CD14-positive monocyte (primary cell): ENCODE data around the gene DRGX. TPM values are rescaled to one million over a fixed set of nuclear protein-coding genes. Genes with fewer than 3 reads are reported as not detected.

Experiments
- DNase-seq, 3 donors: peaks; one replicate each; pipeline ENCODE4 v3.0.0-alpha.2; 2011 to 2022
- H2AFZ ChIP-seq: 2 replicates; pipeline ENCODE4 v1.6.0; 2012; ENCODE audit warnings: mild to moderate bottlenecking, low read depth, low read length, inconsistent platforms; ENCODE audit not compliant: insufficient read depth, poor library complexity, severe bottlenecking
- H3K27ac ChIP-seq, 2 donors: 1 replicate in 1 of 2; 2 replicates in 1 of 2; pipeline ENCODE4 v1.5.1; 2012 to 2013; ENCODE audit warnings: low read length in 2 of 2, control low read depth in 1 of 2, inconsistent platforms in 1 of 2, low read depth in 1 of 2, mild to moderate bottlenecking in 1 of 2
- H3K27me3 ChIP-seq, 2 donors: one replicate each; pipeline versions ENCODE4 v1.6.0 to v1.6.1; 2011 to 2013; ENCODE audit warnings: low read length in 2 of 2; ENCODE audit not compliant: control insufficient read depth in 2 of 2, insufficient read depth in 2 of 2
- H3K36me3 ChIP-seq, 2 donors: replicated peaks in 1 of 2; 1 replicate in 1 of 2; 2 replicates in 1 of 2; pipeline versions ENCODE4 v1.5.1 to v1.6.1; 2012 to 2013; ENCODE audit warnings: low read length in 2 of 2, control low read depth in 1 of 2, inconsistent platforms in 1 of 2, mild to moderate bottlenecking in 1 of 2; ENCODE audit not compliant: insufficient read depth in 2 of 2, control insufficient read depth in 1 of 2
- H3K4me1 ChIP-seq, 2 donors: 1 replicate in 1 of 2; 2 replicates in 1 of 2; pipeline versions ENCODE4 v1.5.1 to v1.6.1; 2012 to 2013; ENCODE audit warnings: low read length in 2 of 2, control low read depth in 1 of 2, inconsistent platforms in 1 of 2, mild to moderate bottlenecking in 1 of 2, moderate library complexity in 1 of 2; ENCODE audit not compliant: insufficient read depth in 2 of 2, control insufficient read depth in 1 of 2
- H3K4me2 ChIP-seq: replicated peaks from 2 replicates; pipeline ENCODE3; 2012; ENCODE audit warnings: low read length, moderate library complexity, mild to moderate bottlenecking; ENCODE audit not compliant: poor library complexity, severe bottlenecking; ENCODE audit errors: extremely low read depth
- H3K4me3 ChIP-seq, 3 experiments: fragments of 200-600 bp in 1 of 3; sonication (generic) in 1 of 3; replicated peaks in 1 of 3; 1 replicate in 2 of 3; 2 replicates in 1 of 3; pipeline ENCODE4 v1.5.1; 2011 to 2013; ENCODE audit warnings: low read length in 3 of 3, mild to moderate bottlenecking in 3 of 3, control low read depth in 2 of 3, low read depth in 2 of 3, inconsistent platforms in 1 of 3, moderate library complexity in 1 of 3
- H3K79me2 ChIP-seq: 2 replicates; pipeline ENCODE4 v1.6.0; 2012; ENCODE audit warnings: mild to moderate bottlenecking, control low read depth, inconsistent platforms, low read length, moderate library complexity; ENCODE audit not compliant: insufficient read depth
- H3K9ac ChIP-seq: 2 replicates; pipeline ENCODE4 v1.6.0; 2017; ENCODE audit warnings: low read length, mild to moderate bottlenecking; ENCODE audit not compliant: insufficient read depth, poor library complexity, severe bottlenecking
- H3K9me3 ChIP-seq, 2 donors: replicated peaks in 1 of 2; 1 replicate in 1 of 2; 2 replicates in 1 of 2; pipeline versions ENCODE4 v1.5.1 to v1.6.1; 2012 to 2013; ENCODE audit warnings: low read length in 2 of 2, control low read depth in 1 of 2; ENCODE audit not compliant: control insufficient read depth in 1 of 2, insufficient read depth in 1 of 2
- H4K20me1 ChIP-seq: 2 replicates; pipeline ENCODE4 v1.6.0; 2012; ENCODE audit warnings: mild to moderate bottlenecking, low read length, control low read depth, moderate library complexity; ENCODE audit not compliant: insufficient read depth
- H3K27ac Mint-ChIP-seq, 7 donors: one replicate each; pipeline ENCODE4 v1.8.0; 2020; ENCODE audit warnings: mild to moderate bottlenecking in 7 of 7, mixed read lengths in 7 of 7, moderate library complexity in 6 of 7, inconsistent platforms in 2 of 7
- H3K27me3 Mint-ChIP-seq, 3 donors: one replicate each; pipeline ENCODE4 v1.8.0; 2021 to 2022; ENCODE audit warnings: low read depth in 3 of 3, mild to moderate bottlenecking in 3 of 3, mixed read lengths in 3 of 3, moderate library complexity in 3 of 3, inconsistent platforms in 1 of 3
- H3K36me3 Mint-ChIP-seq, 2 donors: one replicate each; pipeline ENCODE4 v1.8.0; 2020; ENCODE audit warnings: mixed read lengths in 2 of 2, inconsistent platforms in 1 of 2, mild to moderate bottlenecking in 1 of 2
- H3K4me1 Mint-ChIP-seq: one replicate; pipeline ENCODE4 v1.8.0; 2020; ENCODE audit warnings: mild to moderate bottlenecking, mixed read lengths
- H3K4me3 Mint-ChIP-seq, 2 donors: one replicate each; pipeline ENCODE4 v1.8.0; 2020; ENCODE audit warnings: mild to moderate bottlenecking in 2 of 2, mixed read lengths in 2 of 2, moderate library complexity in 1 of 2
- H3K9me3 Mint-ChIP-seq, 7 donors: one replicate each; pipeline ENCODE4 v1.8.0; 2020 to 2022; ENCODE audit warnings: mixed read lengths in 7 of 7, mild to moderate bottlenecking in 6 of 7, moderate library complexity in 6 of 7, inconsistent platforms in 2 of 7
- CTCF ChIP-seq: fragments of 200-600 bp; IDR thresholded peaks from one replicate; pipeline ENCODE4 v1.8.0; 2022; ENCODE audit warnings: antibody characterized with exemption, mild to moderate bottlenecking
- WGBS: methylation state at CpG from one replicate; pipeline ENCODE4 v1.1.5; 2013; ENCODE audit warnings: missing lambda C conversion rate; ENCODE audit not compliant: insufficient coverage; 5-methylcytosine and 5-hydroxymethylcytosine counted together
- intact Hi-C, 2 donors: fragments of 100-400 bp; cut with micrococcal nuclease; formaldehyde crosslinking; loops; one replicate each; pipeline versions ENCODE4 v1.15.0 to v1.15.1; 2023
- polyA plus RNA-seq, 3 donors: library from polyadenylated mRNA; depleted of rRNA in 1 of 3; unstranded in 2 of 3; stranded (reverse) in 1 of 3; fragments of 300-500 nt in 2 of 3; fragments of >200 nt in 1 of 3; fragmentation: Illumina TruSeq in 2 of 3; gene quantifications; 1 replicate in 2 of 3; 2 replicates in 1 of 3; pipeline ENCODE4 v1.2.3, GENCODE V29; 2012 to 2021

DRGX gene
- polyA plus RNA-seq, 3 donors, result not detected

GRCh38 chr10:49322371-49323170 is 73.3 kb downstream of the DRGX start:
- no peaks in the 10 kb centered on the region for H3K36me3 ChIP-seq
- no peak overlapping the region for H3K4me3 ChIP-seq
- Mint-ChIP-seq H3K9me3 (peaks cover 0 to 2% (median 0%) of the 10 kb centered on the region in 7 donors), H3K36me3 (no peaks in the 10 kb centered on the region), H3K27me3 (peaks cover 2 to 12% (median 4%) of the 10 kb centered on the region in 3 donors), H3K4me1 (peaks cover 50% of the 10 kb centered on the region), H3K4me3 (no peak overlapping the region), H3K27ac (peak overlapping the region in 1 of 7 donors; percentile 16)
- intact Hi-C loops, result loop anchor here (5.0 kb wide), 2 partner anchors 45 to 70 kb away; no protein-coding TSS in a partner anchor
- WGBS, result 96% methylated on average over 23 of the region's 26 CpGs
- H3K27ac ChIP-seq, result no peak overlapping the region
- H4K20me1 ChIP-seq, result no peaks in the 10 kb centered on the region
- H3K4me2 ChIP-seq, result no peak overlapping the region
- H3K9me3 ChIP-seq, result no peaks in the 10 kb centered on the region
- no peak for TF ChIP-seq CTCF
- peak in 1 of 3 donors; percentile 2 for DNase-seq
- H3K4me1 ChIP-seq, result peaks cover 30 to 49% of the 10 kb centered on the region in 2 donors
- no peak overlapping the region for H2AFZ ChIP-seq
- no peaks in the 10 kb centered on the region for H3K79me2 ChIP-seq
- H3K9ac ChIP-seq, result no peak overlapping the region
- H3K27me3 ChIP-seq, result no peaks in the 10 kb centered on the region

- WGBS, result 78% methylated on average over 1 of the region's 3 CpGs
- intact Hi-C loops, result loop anchor here (5.0 kb wide), 2 partner anchors 44 to 71 kb away; no protein-coding TSS in a partner anchor
- DNase-seq, result no peak
- Histone ChIP-seq H3K27ac (no peak overlapping the region), H3K9me3 (no peaks in the 10 kb centered on the region), H3K27me3 (no peaks in the 10 kb centered on the region), H3K9ac (no peak overlapping the region), H4K20me1 (no peaks in the 10 kb centered on the region), H3K4me3 (no peak overlapping the region), H3K36me3 (no peaks in the 10 kb centered on the region), H2AFZ (no peak overlapping the region), H3K4me2 (no peak overlapping the region), H3K4me1 (peaks cover 31 to 54% of the 10 kb centered on the region in 2 donors), H3K79me2 (no peaks in the 10 kb centered on the region)
- Mint-ChIP-seq H3K9me3 (peaks cover 0 to 2% (median 0%) of the 10 kb centered on the region in 7 donors), H3K4me1 (peaks cover 53% of the 10 kb centered on the region), H3K36me3 (no peaks in the 10 kb centered on the region), H3K27ac (peak overlapping the region in 1 of 7 donors; percentile 23), H3K27me3 (peaks cover 2 to 12% (median 4%) of the 10 kb centered on the region in 3 donors), H3K4me3 (no peak overlapping the region)
- no peak for TF ChIP-seq CTCF
These were observed 74.9 kb downstream of the DRGX start for GRCh38 chr10:49321021-49321420.
